ENCODE results near the gene TBCD. TPM values are rescaled to one million over a fixed set of nuclear protein-coding genes. Genes with fewer than 3 reads are reported as not detected.

TBCD gene
- total RNA-seq, 2 donors from 2014 or later = 38.9 to 74.8 TPM

GRCh38 chr17:82854226-82854625 lies 102.4 kb downstream of the TBCD start:
- WGBS, 2 donors = 93 to 96% methylated on average over 10 to 11 of the region's 11 CpGs
- no peak overlapping the region for H3K4me3 ChIP-seq
- no peak for TF ChIP-seq POLR2A (IDR thresholded peaks at IDR 0.05)
- TF ChIP-seq CTCF (IDR thresholded peaks at IDR 0.05) = no peak
- H3K36me3 ChIP-seq (replicated peaks in 1 of 2; ENCODE audit: insufficient read depth in 1 of 2, low read depth in 2 of 2) = no peaks in the 10 kb centered on the region
- no peak for DNase-seq
- intact Hi-C loops (cut with DNase I) = no loop called here
- no peak for ATAC-seq
- H3K9me3 ChIP-seq = no peaks in the 10 kb centered on the region
- H3K27ac ChIP-seq = no peak overlapping the region
- no peaks in the 10 kb centered on the region for H3K27me3 ChIP-seq
- no peaks in the 10 kb centered on the region for H3K4me1 ChIP-seq

- intact Hi-C loops (cut with DNase I) = no loop called here
- peaks cover 11% of the 10 kb centered on the region for H3K4me1 ChIP-seq
- 85 to 87% methylated on average over 14 to 15 of the region's 15 CpGs for WGBS, 2 donors
- TF ChIP-seq CTCF (IDR thresholded peaks at IDR 0.05) = no peak
- TF ChIP-seq POLR2A (IDR thresholded peaks at IDR 0.05) = no peak
- H3K27ac ChIP-seq = no peak overlapping the region
- H3K36me3 ChIP-seq (replicated peaks in 1 of 2; ENCODE audit: insufficient read depth in 1 of 2, low read depth in 2 of 2) = no peaks in the 10 kb centered on the region
- H3K27me3 ChIP-seq = no peaks in the 10 kb centered on the region
- H3K4me3 ChIP-seq = no peak overlapping the region
- no peak for DNase-seq
- no peak for ATAC-seq
- no peaks in the 10 kb centered on the region for H3K9me3 ChIP-seq
Measured at GRCh38 chr17:82856361-82856760, 104.5 kb downstream of the TBCD start.

DNA sequence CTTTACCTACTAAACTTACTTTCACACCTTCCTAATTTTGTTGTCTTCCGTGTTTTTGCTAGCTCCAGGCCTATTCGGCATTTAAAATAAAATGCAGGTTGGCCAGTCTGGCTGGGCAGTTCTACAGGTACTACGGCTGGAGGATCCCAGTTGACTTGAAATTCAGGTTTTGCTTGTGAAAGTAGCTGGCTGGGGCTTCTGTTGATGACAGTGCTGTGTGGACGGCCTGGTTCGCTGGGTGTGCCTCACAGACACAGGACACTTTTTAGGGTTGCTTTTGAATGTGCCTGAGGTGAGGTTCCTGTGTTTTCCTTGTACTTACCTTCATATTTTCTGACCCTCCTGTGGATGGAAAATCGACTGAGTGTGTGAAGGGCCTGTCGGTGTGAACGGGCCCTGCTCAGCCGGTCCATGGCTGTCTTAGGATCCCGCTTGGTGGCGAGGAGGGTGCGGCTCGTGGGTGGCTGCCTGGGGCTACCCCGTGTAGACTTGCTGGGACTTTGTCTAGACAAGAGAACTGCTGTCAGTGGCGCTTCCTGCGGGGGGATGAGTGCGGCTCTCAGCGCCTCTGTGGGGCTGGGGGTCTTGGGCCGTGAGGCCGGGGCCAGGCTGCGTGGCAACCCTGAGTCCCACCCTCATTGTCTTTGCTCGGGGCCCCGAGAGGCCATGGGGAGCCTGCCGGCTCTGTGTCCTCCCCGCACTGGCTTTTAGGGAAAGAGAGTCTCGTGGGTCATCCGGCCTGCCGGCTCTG lies 106.7 kb downstream of the TBCD start:
- no peaks in the 10 kb centered on the region for H3K9me3 ChIP-seq
- no peak for ATAC-seq
- DNase-seq = peak in 1 of 4 donors; percentile 29
- 78 to 83% methylated on average over 21 to 26 of the region's 28 CpGs for WGBS, 2 donors
- H3K4me3 ChIP-seq = no peak overlapping the region
- intact Hi-C loops (cut with DNase I) = no loop called here
- peak overlapping the region in 1 of 4 donors; percentile 56 for H3K27ac ChIP-seq
- H3K27me3 ChIP-seq = no peaks in the 10 kb centered on the region
- H3K4me1 ChIP-seq = peaks cover 11% of the 10 kb centered on the region
- no peaks in the 10 kb centered on the region for H3K36me3 ChIP-seq (replicated peaks in 1 of 2; ENCODE audit: insufficient read depth in 1 of 2, low read depth in 2 of 2)
- no peak for TF ChIP-seq CTCF (IDR thresholded peaks at IDR 0.05)
- TF ChIP-seq POLR2A (IDR thresholded peaks at IDR 0.05) = no peak

DNA sequence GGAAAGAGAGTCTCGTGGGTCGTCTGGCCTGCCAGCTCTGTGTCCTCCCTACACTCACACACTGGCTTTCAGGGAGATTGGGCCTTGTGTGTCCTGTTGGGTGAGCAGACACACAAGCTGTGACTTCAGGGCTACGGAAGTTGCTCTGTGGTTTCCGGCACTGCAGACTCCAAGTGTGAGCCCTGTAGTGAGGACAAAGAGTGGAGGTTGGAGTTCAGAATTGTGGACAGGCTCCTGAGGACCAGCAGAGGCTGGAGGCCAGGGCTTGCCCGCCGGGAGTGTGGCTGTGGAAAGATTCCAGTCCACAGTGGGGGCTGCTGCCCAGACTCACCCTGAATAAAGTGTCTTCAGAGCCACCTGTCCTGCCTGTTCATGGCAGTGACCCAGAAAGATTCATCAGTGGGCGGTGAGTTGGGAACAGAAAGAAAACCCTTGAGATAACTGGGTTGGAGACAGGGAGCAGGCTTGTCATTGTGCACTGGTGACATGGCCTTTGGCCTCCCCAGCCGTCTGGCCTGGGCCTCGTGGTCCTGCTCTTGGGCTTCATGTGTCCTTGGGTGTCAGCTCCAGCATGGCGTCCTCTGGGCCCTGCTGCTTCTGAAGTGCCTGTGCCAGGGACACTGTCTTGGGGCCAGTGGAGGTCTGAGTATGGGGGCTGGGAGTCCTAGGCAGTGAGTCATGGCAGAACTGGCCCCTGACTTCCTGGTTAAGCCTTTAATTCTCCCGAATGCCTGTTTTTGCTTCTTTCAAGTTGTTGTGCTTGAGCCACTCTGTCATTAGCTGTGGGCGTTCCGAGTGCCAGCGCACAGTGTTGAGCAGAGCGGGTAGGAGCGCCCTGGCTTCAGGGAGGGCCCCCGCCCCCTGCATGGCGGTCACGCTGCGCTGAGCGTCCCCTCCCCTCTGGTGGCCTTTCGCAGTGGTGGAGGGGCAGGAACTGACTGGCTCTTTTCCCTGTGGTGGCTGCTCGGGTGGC lies 107.9 kb downstream of the TBCD start:
- DNase-seq (peak in 1 of 4 donors; percentile 62), ATAC-seq (peak; percentile 53)
- intact Hi-C loops (cut with DNase I) = no loop called here
- Histone ChIP-seq H3K4me3 (no peak overlapping the region), H3K27me3 (no peaks in the 10 kb centered on the region), H3K9me3 (no peaks in the 10 kb centered on the region), H3K27ac (peak overlapping the region in 2 of 4 donors; percentile 56 to 64), H3K4me1 (peaks cover 11% of the 10 kb centered on the region), H3K36me3 (replicated peaks in 1 of 2; ENCODE audit: insufficient read depth in 1 of 2, low read depth in 2 of 2) (no peaks in the 10 kb centered on the region)
- 74 to 85% methylated on average over 19 to 23 of the region's 23 CpGs for WGBS, 2 donors
- TF ChIP-seq CTCF (IDR thresholded peaks at IDR 0.05) (no peak), POLR2A (IDR thresholded peaks at IDR 0.05) (no peak)
